A549 (cell line): ENCODE results near the gene ADISSP. TPM values are rescaled to one million over a fixed set of nuclear protein-coding genes. Genes with fewer than 3 reads are reported as not detected.

Experiments
- BCL3 ChIP-seq: fragments of >200 bp; sonication (Bioruptor Twin); formaldehyde crosslinking; IDR thresholded peaks from 3 replicates; pipeline ENCODE4 v1.6.1; 2016
- CBX8 ChIP-seq: fragments of 200-600 bp; sonication (generic); IDR thresholded peaks from 2 replicates; pipeline ENCODE4 v1.6.1; 2016
- CHD2 ChIP-seq: fragments of 150-350 bp; IDR thresholded peaks from 2 replicates; pipeline ENCODE4 v1.6.1; 2014; ENCODE audit warnings: low read length; ENCODE audit not compliant: partially characterized antibody
- CHD4 ChIP-seq: fragments of 200-600 bp; sonication (generic); IDR thresholded peaks from 2 replicates; pipeline ENCODE4 v1.6.1; 2016; ENCODE audit warnings: antibody characterized with exemption, mild to moderate bottlenecking, borderline replicate concordance
- CTCF ChIP-seq: fragments of >200 bp; sonication (Bioruptor Twin); formaldehyde crosslinking; IDR thresholded peaks from 3 replicates; pipeline ENCODE4 v1.5.1; 2016
- E2F6 ChIP-seq: IDR thresholded peaks from 2 replicates; pipeline ENCODE4 v1.6.1; 2012; ENCODE audit warnings: low read depth, borderline replicate concordance
- EHF ChIP-seq: fragments of 250-450 bp; sonication (Bioruptor Pico); IDR thresholded peaks from 2 replicates; pipeline ENCODE4 v1.5.0; 2020; ENCODE audit warnings: mild to moderate bottlenecking
- EHMT2 ChIP-seq: fragments of 200-600 bp; sonication (generic); IDR thresholded peaks from 2 replicates; pipeline ENCODE4 v1.6.1; 2016; ENCODE audit warnings: antibody characterized with exemption, low read depth, mild to moderate bottlenecking, moderate library complexity
- ELK1 ChIP-seq: fragments of 150-350 bp; IDR thresholded peaks from 2 replicates; pipeline ENCODE4 v1.6.1; 2014; ENCODE audit warnings: low read depth, mild to moderate bottlenecking, low read length
- GATA3 ChIP-seq: IDR thresholded peaks from 2 replicates; pipeline ENCODE4 v1.6.1; 2012; ENCODE audit warnings: borderline replicate concordance
- HDAC2 ChIP-seq: fragments of 200-600 bp; sonication (generic); IDR thresholded peaks from 2 replicates; pipeline ENCODE4 v1.6.1; 2016
- HES2 ChIP-seq: fragments of >200 bp; sonication (Bioruptor Twin); formaldehyde crosslinking; IDR thresholded peaks from 2 replicates; pipeline ENCODE4 v1.6.1; 2016
- JUN ChIP-seq, 2 experiments: fragments of >200 bp; sonication (Bioruptor Twin); formaldehyde crosslinking; IDR thresholded peaks; 2 replicates in 1 of 2; 3 replicates in 1 of 2; pipeline ENCODE4 v1.6.1; 2016 to 2017
- MAX ChIP-seq: IDR thresholded peaks from 2 replicates; pipeline ENCODE4 v1.6.1; 2012
- NPAS2 ChIP-seq: fragments of 250-450 bp; sonication (Bioruptor Pico); IDR thresholded peaks from 2 replicates; pipeline ENCODE4 v1.8.0; 2022; ENCODE audit warnings: mild to moderate bottlenecking, moderate library complexity, borderline replicate concordance
- NR3C1 ChIP-seq: fragments of >200 bp; sonication (Bioruptor Twin); formaldehyde crosslinking; IDR thresholded peaks from 3 replicates; pipeline ENCODE4 v1.6.1; 2017
- REST ChIP-seq: fragments of 200-600 bp; sonication (generic); IDR thresholded peaks from 2 replicates; pipeline ENCODE4 v1.6.1; 2016; ENCODE audit warnings: antibody characterized with exemption, mild to moderate bottlenecking, moderate library complexity
- SMC3 ChIP-seq: fragments of >200 bp; sonication (Bioruptor Twin); formaldehyde crosslinking; IDR thresholded peaks from 3 replicates; pipeline ENCODE4 v1.6.1; 2018; ENCODE audit warnings: inconsistent platforms
- SREBF2 ChIP-seq: fragments of 450-650 bp; IDR thresholded peaks from 2 replicates; pipeline ENCODE4 v1.6.1; 2014; ENCODE audit warnings: mild to moderate bottlenecking, moderate library complexity
- TFCP2L1 ChIP-seq: fragments of 250-450 bp; sonication (Bioruptor Pico); IDR thresholded peaks from 2 replicates; pipeline ENCODE4 v1.5.0; 2021; ENCODE audit warnings: mild to moderate bottlenecking
- USF2 ChIP-seq: fragments of 450-650 bp; IDR thresholded peaks from 2 replicates; pipeline ENCODE4 v1.6.1; 2014; ENCODE audit warnings: antibody characterized with exemption
- ZC3H11A ChIP-seq: fragments of 450-650 bp; IDR thresholded peaks from 2 replicates; pipeline ENCODE4 v1.6.1; 2014; ENCODE audit warnings: antibody characterized with exemption, mild to moderate bottlenecking
- polyA plus RNA-seq, 4 experiments: library from polyadenylated mRNA; depleted of rRNA in 3 of 4; stranded (reverse); fragments of >200 nt; fragmentation: RNase III in 1 of 4; extraction: RNeasy Plus Mini Kit Qiagen cat#74134 plus additional on column Dnase treatment in 1 of 4; gene quantifications; 2 replicates in 3 of 4; 3 replicates in 1 of 4; pipeline ENCODE4 v1.2.3, GENCODE V29; 2011 to 2017

The ADISSP gene
- polyA plus RNA-seq, 2 of the 4 experiments (the other 2 are of a cell fraction): 43.9 to 104 TPM

GRCh38 chr20:3786665-3787323, 19.2 kb upstream of the ADISSP start, which contains the start of gene CENPB (continued):
- TF ChIP-seq NR3C1 (no peak), REST (peak; percentile 83), TFCP2L1 (no peak), ELK1 (no peak), MAX (no peak), GATA3 (no peak), E2F6 (no peak), SMC3 (peak; percentile 99), NPAS2 (CRISPR knock-in tag) (no peak), BCL3 (peak; percentile 65; the same call in 1 of the 3 replicates), CTCF (peak; percentile 99), ZC3H11A (no peak), SREBF2 (no peak), EHF (CRISPR knock-in tag) (no peak), EHMT2 (no peak), CHD2 (peak; percentile 91), HES2 (no peak), CHD4 (no peak), JUN (IDR thresholded peaks at IDR 0.05) (peak; percentile 77 to 83; a peak in 3 of 5 replicates), USF2 (no peak), CBX8 (no peak), HDAC2 (no peak)
